IMR-90 (cell line): ENCODE measurements around the gene WDR1. TPM values are rescaled to one million over a fixed set of nuclear protein-coding genes. Genes with fewer than 3 reads are reported as not detected.

Source experiments
- ATAC-seq: fragments of 200-7000 bp; cut with Tn5 transposase; 2 replicates; pipeline ENCODE4 v1.9.1; 2020; ENCODE audit warnings: low read depth, mild to moderate bottlenecking, moderate library complexity
- BruUV-seq: library from RNA; stranded (reverse); fragments of 400-500 nt; replicated peaks from 2 replicates; lab custom pipeline; 2021; lab: Mats Ljungman, UMichigan
- CTCF ChIA-PET: fragments of 300-600 bp; formaldehyde crosslinking; extraction: SDS; loops from one replicate; lab custom pipeline; 2021; ENCODE audit warnings: antibody characterized with exemption; lab: Yijun Ruan, JAX
- POLR2A ChIA-PET: fragments of 300-600 bp; sonication (Branson Sonifier 250); formaldehyde crosslinking; loops from one replicate; lab custom pipeline; 2022; ENCODE audit warnings: antibody characterized with exemption; ENCODE audit not compliant: unreplicated experiment; lab: Charles Lee
- DNase-seq: peaks from one replicate; pipeline ENCODE4 v3.0.0; 2013
- H2AFZ ChIP-seq: replicated peaks from 2 replicates; pipeline ENCODE3; 2013; ENCODE audit warnings: low read length, mild to moderate bottlenecking; ENCODE audit not compliant: poor library complexity
- H2AK5ac ChIP-seq: 2 replicates; pipeline ENCODE4 v1.6.1; 2013; ENCODE audit warnings: low read depth, low read length, inconsistent platforms
- H2AK9ac ChIP-seq: replicated peaks from 2 replicates; pipeline ENCODE3; 2013; ENCODE audit warnings: mild to moderate bottlenecking, low read depth, low read length, moderate library complexity; ENCODE audit not compliant: poor library complexity
- H2BK120ac ChIP-seq: 2 replicates; pipeline ENCODE4 v1.6.1; 2013; ENCODE audit warnings: low read depth, low read length, inconsistent platforms
- H2BK15ac ChIP-seq: 3 replicates; pipeline ENCODE4 v1.6.1; 2013; ENCODE audit warnings: low read depth, low read length, inconsistent platforms
- H2BK20ac ChIP-seq: 2 replicates; pipeline ENCODE4 v1.6.1; 2013; ENCODE audit warnings: low read depth, mild to moderate bottlenecking, inconsistent platforms, low read length, moderate library complexity
- H2BK5ac ChIP-seq: 2 replicates; pipeline ENCODE4 v1.6.1; 2013; ENCODE audit warnings: mild to moderate bottlenecking, low read depth, low read length, inconsistent platforms; ENCODE audit not compliant: poor library complexity, severe bottlenecking
- H3K14ac ChIP-seq: replicated peaks from 2 replicates; pipeline ENCODE4 v1.6.1; 2013; ENCODE audit warnings: low read depth, low read length, inconsistent platforms
- H3K18ac ChIP-seq: 2 replicates; pipeline ENCODE4 v1.6.1; 2013; ENCODE audit warnings: low read depth, low read length, control low read depth
- H3K23ac ChIP-seq: 2 replicates; pipeline ENCODE4 v1.6.1; 2013; ENCODE audit warnings: low read depth, low read length, inconsistent platforms
- H3K27ac ChIP-seq: 2 replicates; pipeline ENCODE4 v1.5.1; 2013; ENCODE audit warnings: mild to moderate bottlenecking, control low read depth, low read length; ENCODE audit not compliant: insufficient read depth
- H3K27me3 ChIP-seq: 2 replicates; pipeline ENCODE4 v1.6.1; 2013; ENCODE audit warnings: low read length; ENCODE audit not compliant: control insufficient read depth, insufficient read depth
- H3K36me3 ChIP-seq: 2 replicates; pipeline ENCODE4 v1.6.1; 2013; ENCODE audit warnings: low read length, mixed read lengths; ENCODE audit not compliant: control insufficient read depth, insufficient read depth
- H3K4ac ChIP-seq: 2 replicates; pipeline ENCODE4 v1.6.1; 2013; ENCODE audit warnings: low read depth, low read length, inconsistent platforms
- H3K4me1 ChIP-seq: 2 replicates; pipeline ENCODE4 v1.6.1; 2013; ENCODE audit warnings: low read length, mixed read lengths; ENCODE audit not compliant: control insufficient read depth, insufficient read depth
- H3K4me2 ChIP-seq: 2 replicates; pipeline ENCODE4 v1.6.1; 2013; ENCODE audit warnings: low read depth, mild to moderate bottlenecking, control low read depth, low read length, moderate library complexity
- H3K4me3 ChIP-seq: 2 replicates; pipeline ENCODE4 v1.5.1; 2013; ENCODE audit warnings: low read depth, mild to moderate bottlenecking, control low read depth, low read length, moderate library complexity; ENCODE audit not compliant: insufficient read depth
- H3K56ac ChIP-seq: 2 replicates; pipeline ENCODE4 v1.6.1; 2013; ENCODE audit warnings: low read length, inconsistent platforms; ENCODE audit not compliant: insufficient read depth; ENCODE audit errors: extremely low read depth
- H3K79me1 ChIP-seq, 2 experiments: 2 replicates each; pipeline ENCODE4 v1.6.1; 2013; ENCODE audit warnings: low read length in 2 of 2, inconsistent platforms in 1 of 2, low read depth in 1 of 2
- H3K9ac ChIP-seq: 2 replicates; pipeline ENCODE4 v1.6.1; 2013; ENCODE audit warnings: low read depth, low read length, control low read depth
- H3K9me1 ChIP-seq: 2 replicates; pipeline ENCODE4 v1.6.1; 2013; ENCODE audit warnings: low read length, inconsistent platforms; ENCODE audit not compliant: insufficient read depth
- H3K9me3 ChIP-seq: 2 replicates; pipeline ENCODE4 v1.6.1; 2013; ENCODE audit warnings: low read length; ENCODE audit not compliant: control insufficient read depth, insufficient read depth
- H4K20me1 ChIP-seq: 2 replicates; pipeline ENCODE4 v1.6.1; 2013; ENCODE audit warnings: low read length, inconsistent platforms; ENCODE audit not compliant: insufficient read depth
- H4K5ac ChIP-seq: 2 replicates; pipeline ENCODE4 v1.6.1; 2013; ENCODE audit warnings: mild to moderate bottlenecking, low read depth, low read length, control low read depth
- H4K8ac ChIP-seq, 2 experiments: 2 replicates each; pipeline ENCODE4 v1.6.1; 2013; ENCODE audit warnings: low read depth in 2 of 2, low read length in 2 of 2, control low read depth in 1 of 2, inconsistent platforms in 1 of 2
- H4K91ac ChIP-seq: 2 replicates; pipeline ENCODE4 v1.6.1; 2013; ENCODE audit warnings: low read depth, low read length, inconsistent platforms; ENCODE audit not compliant: insufficient read depth
- BHLHE40 ChIP-seq: fragments of 150-350 bp; IDR thresholded peaks from 2 replicates; pipeline ENCODE4 v1.6.1; 2016; ENCODE audit warnings: mild to moderate bottlenecking, low read depth, low read length
- CHD1 ChIP-seq: IDR thresholded peaks from 2 replicates; pipeline ENCODE4 v1.6.1; 2012; ENCODE audit warnings: low read depth, low read length, improper control_type of control experiment
- FOS ChIP-seq: fragments of 150-350 bp; IDR thresholded peaks from 2 replicates; pipeline ENCODE4 v1.6.1; 2016; ENCODE audit warnings: low read depth, low read length
- MXI1 ChIP-seq: IDR thresholded peaks from 2 replicates; pipeline ENCODE4 v1.6.1; 2012; ENCODE audit warnings: low read depth, mild to moderate bottlenecking, low read length, moderate library complexity, borderline replicate concordance
- NFE2L2 ChIP-seq: fragments of 150-350 bp; IDR thresholded peaks from 2 replicates; pipeline ENCODE4 v1.6.1; 2016; ENCODE audit warnings: low read depth, mild to moderate bottlenecking, low read length
- RAD21 ChIP-seq: IDR thresholded peaks from 2 replicates; pipeline ENCODE4 v1.6.1; 2012; ENCODE audit warnings: low read length, improper control_type of control experiment
- WGBS, 2 experiments: methylation state at CpG; one replicate each; pipeline versions ENCODE4 v1.1.5 to v1.1.7; 2013; ENCODE audit warnings: missing lambda C conversion rate in 2 of 2; ENCODE audit not compliant: insufficient read length in 1 of 2; ENCODE audit errors: extremely low coverage in 2 of 2; 5-methylcytosine and 5-hydroxymethylcytosine counted together
- dilution Hi-C: fragments of 300-500 bp; cut with HindIII; formaldehyde crosslinking; loops from one replicate; pipeline ENCODE4 v1.14.3; 2018; ENCODE audit warnings: low sequenced_read_pairs; ENCODE audit not compliant: unreplicated experiment
- in situ Hi-C: fragments of 300-500 bp; cut with MboI; formaldehyde crosslinking; loops from 3 replicates; pipeline ENCODE4 v1.14.3; 2019; ENCODE audit warnings: low sequenced_read_pairs, inconsistent platforms, mixed read lengths
- intact Hi-C: fragments of 100-400 bp; cut with micrococcal nuclease; formaldehyde crosslinking; loops from 2 replicates; pipeline ENCODE4 v1.10.0; 2022
- polyA plus RNA-seq, 3 experiments: library from polyadenylated mRNA; depleted of rRNA; stranded (reverse); fragments of >200 nt; gene quantifications; 2 replicates each; pipeline ENCODE4 v1.2.3, GENCODE V29; 2012; ENCODE audit warnings: low replicate concordance in 1 of 3
- total RNA-seq: library from RNA; depleted of rRNA; stranded (reverse); fragments of >200 nt; gene quantifications from 2 replicates; pipeline ENCODE4 v1.2.3, GENCODE V29; 2012
- TF ChIP-seq, protein P1 (sequence below): fragments of 150-350 bp; IDR thresholded peaks from 2 replicates; pipeline ENCODE4 v1.6.1; 2017; ENCODE audit warnings: mild to moderate bottlenecking, antibody characterized with exemption, low read length, low read depth

The WDR1 gene
- total and polyA plus RNA-seq, 2 of the 4 experiments (the other 2 are of a cell fraction), result 725 to 992 TPM

DNA sequence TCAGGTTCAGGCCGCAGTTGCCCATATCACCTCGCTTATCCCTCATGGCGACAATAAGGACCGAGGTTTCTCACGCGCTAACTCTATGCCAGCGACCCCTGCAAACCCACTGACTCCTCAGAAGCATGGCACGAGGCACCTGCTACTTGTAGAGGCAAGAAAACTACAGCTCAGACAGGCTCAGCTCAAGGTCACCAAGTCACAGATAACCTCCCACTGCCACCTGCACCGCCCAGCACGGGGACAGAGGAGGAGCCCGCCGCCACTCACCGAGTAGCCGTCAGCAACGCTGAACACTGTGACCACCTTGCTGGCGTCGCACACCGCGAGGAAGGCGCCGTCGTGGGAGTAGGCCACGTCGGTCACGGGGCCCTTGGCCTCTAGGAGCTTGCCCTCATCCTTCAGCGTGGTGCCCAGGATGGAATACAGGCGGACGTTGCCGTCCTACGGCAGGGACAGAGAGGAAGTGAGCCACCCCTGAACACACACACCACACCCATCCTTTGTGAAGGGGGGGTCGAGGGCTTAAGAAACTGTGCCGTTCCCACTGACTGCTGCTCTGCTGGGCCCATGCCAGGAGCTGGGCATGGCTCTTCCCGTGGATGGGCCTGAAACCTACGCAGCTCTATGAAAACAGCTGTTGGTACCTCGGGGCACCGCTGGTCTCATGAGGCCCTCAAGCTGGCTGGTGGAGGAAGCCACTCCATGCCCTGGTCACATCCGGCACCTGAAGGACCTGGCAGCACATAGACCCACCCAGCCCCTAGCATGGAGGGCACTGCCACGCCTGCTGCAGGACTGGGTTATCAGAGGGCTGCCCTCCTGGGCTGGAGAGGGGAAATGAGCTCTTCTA lies 38.9 kb downstream of the WDR1 start:
- Histone ChIP-seq H4K8ac (peak overlapping the region in 1 of 2 experiments; percentile 12; a peak in 1 of 4 replicates), H3K14ac (no peak overlapping the region), H3K4ac (no peak overlapping the region; the same call in 1 of the 2 replicates), H3K18ac (no peak overlapping the region), H3K4me2 (no peak overlapping the region), H3K4me3 (no peak overlapping the region), H3K4me1 (no peaks in the 10 kb centered on the region), H3K27ac (no peak overlapping the region), H2BK20ac (no peak overlapping the region), H2AFZ (no peak overlapping the region), H2BK15ac (no peak overlapping the region), H3K9me3 (no peaks in the 10 kb centered on the region), H4K20me1 (peaks cover 73% of the 10 kb centered on the region), H3K9me1 (no peaks in the 10 kb centered on the region), H2BK5ac (no peak overlapping the region), H3K27me3 (no peaks in the 10 kb centered on the region), H4K91ac (no peak overlapping the region), H3K9ac (no peak overlapping the region), H4K5ac (no peak overlapping the region), H2AK9ac (peak overlapping the region; percentile 42), H3K23ac (no peak overlapping the region), H3K36me3 (peaks cover 88% of the 10 kb centered on the region), H3K56ac (no peak overlapping the region), H2AK5ac (no peak overlapping the region), H2BK120ac (no peak overlapping the region), H3K79me1 (peaks cover 28 to 57% of the 10 kb centered on the region in 2 experiments)
- no peak for ATAC-seq
- no peak for TF ChIP-seq RAD21
- no peak for TF ChIP-seq NFE2L2
- TF ChIP-seq, protein P1, sequence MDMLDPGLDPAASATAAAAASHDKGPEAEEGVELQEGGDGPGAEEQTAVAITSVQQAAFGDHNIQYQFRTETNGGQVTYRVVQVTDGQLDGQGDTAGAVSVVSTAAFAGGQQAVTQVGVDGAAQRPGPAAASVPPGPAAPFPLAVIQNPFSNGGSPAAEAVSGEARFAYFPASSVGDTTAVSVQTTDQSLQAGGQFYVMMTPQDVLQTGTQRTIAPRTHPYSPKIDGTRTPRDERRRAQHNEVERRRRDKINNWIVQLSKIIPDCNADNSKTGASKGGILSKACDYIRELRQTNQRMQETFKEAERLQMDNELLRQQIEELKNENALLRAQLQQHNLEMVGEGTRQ, result no peak
- no peak for TF ChIP-seq BHLHE40
- TF ChIP-seq MXI1, result no peak
- no peak for TF ChIP-seq CHD1
- no peak for TF ChIP-seq FOS
- intact Hi-C loops (no loop called here), dilution Hi-C loops (no loop called here), in situ Hi-C loops (loop anchor here (25.0 kb wide), 2 partner anchors 110 to 1640 kb away; partner anchors contain the start of genes ACOX3 and TRMT44)
- DNase-seq, result no peak
- CTCF ChIA-PET, result no interaction called here
- POLR2A ChIA-PET, result no interaction called here
- no TSS peak for BruUV-seq
- WGBS, 2 experiments, result no CpG with 5 or more reads among the region's 38 CpGs
